Common myeloid progenitor, CD34-positive (primary cell): Measurements from ENCODE around the gene NKX1-2.

Experiments
- CTCF ChIA-PET: fragments of 350-600 bp; sonication (Branson Sonifier 250); formaldehyde crosslinking; loops from one replicate; lab custom pipeline; 2021; ENCODE audit warnings: antibody characterized with exemption; lab: Charles Lee
- POLR2A ChIA-PET: fragments of 350-600 bp; sonication (Branson Sonifier 250); formaldehyde crosslinking; loops from one replicate; lab custom pipeline; 2021; ENCODE audit warnings: antibody characterized with exemption; lab: Charles Lee
- DNase-seq, 3 donors: peaks; one replicate each; pipeline versions ENCODE4 v3.0.0 to v3.0.0-alpha.2; 2013
- H3K27ac ChIP-seq, 2 experiments: 1 replicate in 1 of 2; 2 replicates in 1 of 2; pipeline ENCODE4 v1.7.0; 2013; ENCODE audit warnings: inconsistent platforms in 2 of 2, low read length in 2 of 2, mild to moderate bottlenecking in 2 of 2, low read depth in 1 of 2, moderate library complexity in 1 of 2; ENCODE audit not compliant: severe bottlenecking in 2 of 2, insufficient read depth in 1 of 2, poor library complexity in 1 of 2
- H3K27me3 ChIP-seq, 5 experiments: replicated peaks in 2 of 5; 1 replicate in 3 of 5; 2 replicates in 2 of 5; pipeline versions ENCODE4 v1.6.1 to v1.7.0; 2013; ENCODE audit warnings: low read length in 4 of 5, mild to moderate bottlenecking in 2 of 5, moderate library complexity in 2 of 5, inconsistent platforms in 1 of 5; ENCODE audit not compliant: insufficient read depth in 5 of 5, control insufficient read depth in 4 of 5
- H3K36me3 ChIP-seq, 4 experiments: 1 replicate in 2 of 4; 2 replicates in 2 of 4; pipeline versions ENCODE4 v1.6.1 to v1.7.0; 2013; ENCODE audit warnings: low read length in 3 of 4, control low read depth in 1 of 4, mild to moderate bottlenecking in 1 of 4; ENCODE audit not compliant: control insufficient read depth in 4 of 4, insufficient read depth in 4 of 4
- H3K4me1 ChIP-seq, 4 experiments: 1 replicate in 3 of 4; 2 replicates in 1 of 4; pipeline versions ENCODE4 v1.6.1 to v1.7.1; 2013; ENCODE audit warnings: low read length in 3 of 4, mild to moderate bottlenecking in 3 of 4, control low read depth in 1 of 4, inconsistent platforms in 1 of 4, moderate library complexity in 1 of 4; ENCODE audit not compliant: control insufficient read depth in 4 of 4, insufficient read depth in 4 of 4; ENCODE audit errors: control extremely low read depth in 1 of 4
- H3K4me3 ChIP-seq, 7 experiments: 1 replicate in 4 of 7; 2 replicates in 3 of 7; pipeline versions ENCODE4 v1.5.1 to v1.7.0; 2013; ENCODE audit warnings: mild to moderate bottlenecking in 7 of 7, low read length in 6 of 7, moderate library complexity in 6 of 7, inconsistent platforms in 2 of 7, low read depth in 2 of 7, control low read depth in 1 of 7; ENCODE audit not compliant: insufficient read depth in 4 of 7, control insufficient read depth in 1 of 7; ENCODE audit errors: extremely low read depth in 1 of 7
- H3K9me3 ChIP-seq, 5 experiments: 1 replicate in 4 of 5; 2 replicates in 1 of 5; pipeline versions ENCODE4 v1.6.1 to v1.7.1; 2013; ENCODE audit warnings: low read length in 4 of 5, mild to moderate bottlenecking in 2 of 5, inconsistent platforms in 1 of 5, low read depth in 1 of 5, moderate library complexity in 1 of 5; ENCODE audit not compliant: control insufficient read depth in 4 of 5, insufficient read depth in 2 of 5; ENCODE audit errors: control extremely low read depth in 1 of 5
- WGBS: methylation state at CpG from one replicate; pipeline ENCODE4 v1.1.5; 2013; ENCODE audit not compliant: insufficient coverage; 5-methylcytosine and 5-hydroxymethylcytosine counted together

NKX1-2 gene

GRCh38 chr10:124461642-124462347 lies 12.0 kb upstream of the NKX1-2 start, which contains the start of gene LHPP:
LHPP (plus strand) TSS chr10:124461823; CDS start chr10:124461863, 40 bp downstream.
- WGBS: under 1% methylated on average over 62 of the region's 81 CpGs
- peak; percentile 77 to 89 (median 83) for DNase-seq

GRCh38 chr10:124460144-124460543 lies 10.3 kb upstream of the NKX1-2 start:
- 90% methylated on average over 3 of the region's 5 CpGs for WGBS
- H3K27ac ChIP-seq: no peak overlapping the region
- ChIA-PET POLR2A (no interaction called here), CTCF (interaction anchor here (0.6 to 2.0 kb wide), 3 partner anchors 8 to 32 kb away, joined by 4 to 6 read pairs (median 6); partner anchors contain the start of gene NKX1-2)
- peaks cover 0 to 16% (median 8%) of the 10 kb centered on the region in 4 experiments for H3K4me1 ChIP-seq
- no peaks in the 10 kb centered on the region for H3K36me3 ChIP-seq
- no peaks in the 10 kb centered on the region for H3K9me3 ChIP-seq
- H3K27me3 ChIP-seq: peaks cover 0 to 33% (median 11%) of the 10 kb centered on the region in 5 experiments
- no peak overlapping the region for H3K4me3 ChIP-seq
- DNase-seq: no peak

More at GRCh38 chr10:124461642-124462347, 12.0 kb upstream of the NKX1-2 start, which contains the start of gene LHPP:
- Histone ChIP-seq H3K4me1 (peaks cover 0 to 23% (median 14%) of the 10 kb centered on the region in 4 experiments), H3K36me3 (no peaks in the 10 kb centered on the region), H3K27ac (peak within 1 kb of the TSS in 1 of 2 experiments; percentile 64), H3K4me3 (peak within 1 kb of the TSS; percentile 70 to 91 (median 81)), H3K9me3 (no peaks in the 10 kb centered on the region), H3K27me3 (peaks cover 0 to 17% (median 8%) of the 10 kb centered on the region in 5 experiments)
- POLR2A ChIA-PET: interaction anchor here (1.0 kb wide), 1 partner anchor 13 kb away, joined by 3 read pairs; no protein-coding TSS in a partner anchor
- CTCF ChIA-PET: interaction anchor here (0.9 kb wide), 1 partner anchor 58 kb away, joined by 3 read pairs; no protein-coding TSS in a partner anchor

DNA sequence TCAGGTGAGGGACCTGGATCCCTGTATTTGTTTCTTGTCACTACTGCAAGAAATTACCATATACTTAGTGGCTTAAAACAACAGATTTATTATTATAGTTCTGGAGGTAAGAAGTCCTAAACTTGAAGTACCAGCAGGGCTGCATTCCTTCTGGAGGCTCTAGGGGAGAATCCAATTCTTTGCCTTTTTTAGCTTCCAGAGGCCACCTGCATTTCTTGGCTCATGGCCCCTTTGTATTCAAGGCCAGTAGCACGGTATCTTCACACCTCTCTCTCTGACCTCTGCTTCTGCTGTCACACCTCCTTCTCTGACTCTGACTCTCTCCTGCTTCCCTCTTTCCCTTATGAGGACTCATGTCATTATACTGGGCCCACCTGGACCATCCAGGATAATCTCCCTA lies 9.6 kb upstream of the NKX1-2 start:
- H3K36me3 ChIP-seq: no peaks in the 10 kb centered on the region

GRCh38 chr10:124458889-124459288 lies 9.1 kb upstream of the NKX1-2 start:
- no peaks in the 10 kb centered on the region for H3K9me3 ChIP-seq
- H3K4me1 ChIP-seq: peaks cover 0 to 8% (median 4%) of the 10 kb centered on the region in 4 experiments
- no peak for DNase-seq
- WGBS: 90% methylated on average over 2 of the region's 2 CpGs
- no peak overlapping the region for H3K4me3 ChIP-seq
- no peak overlapping the region for H3K27ac ChIP-seq
- peaks cover 0 to 46% (median 15%) of the 10 kb centered on the region in 5 experiments for H3K27me3 ChIP-seq
- ChIA-PET CTCF (interaction anchor here (2.0 kb wide), 1 partner anchor 9 kb away, joined by 6 read pairs; the partner anchor contains the start of gene NKX1-2), POLR2A (no interaction called here)
- H3K36me3 ChIP-seq: no peaks in the 10 kb centered on the region

More for the DNA sequence above, 9.6 kb upstream of the NKX1-2 start:
- no peaks in the 10 kb centered on the region for H3K9me3 ChIP-seq
- H3K27ac ChIP-seq: no peak overlapping the region
- WGBS: 100% methylated on average over 1 of the region's 1 CpG
- ChIA-PET POLR2A (no interaction called here), CTCF (interaction anchor here (2.0 kb wide), 1 partner anchor 10 kb away, joined by 6 read pairs; the partner anchor contains the start of gene NKX1-2)
- H3K4me3 ChIP-seq: no peak overlapping the region
- H3K4me1 ChIP-seq: peaks cover 0 to 8% (median 4%) of the 10 kb centered on the region in 4 experiments
- H3K27me3 ChIP-seq: peaks cover 0 to 41% (median 13%) of the 10 kb centered on the region in 5 experiments
- no peak for DNase-seq

- no peak overlapping the region for H3K4me3 ChIP-seq
- peaks cover 0 to 50% (median 19%) of the 10 kb centered on the region in 5 experiments for H3K27me3 ChIP-seq
- no peak for DNase-seq
- no peak overlapping the region for H3K27ac ChIP-seq
- H3K9me3 ChIP-seq: no peaks in the 10 kb centered on the region
- WGBS: 93% methylated on average over 4 of the region's 4 CpGs
- H3K4me1 ChIP-seq: peaks cover 0 to 8% (median 4%) of the 10 kb centered on the region in 4 experiments
- no peaks in the 10 kb centered on the region for H3K36me3 ChIP-seq
- CTCF ChIA-PET: no interaction called here
- POLR2A ChIA-PET: no interaction called here
These were observed 8.6 kb upstream of the NKX1-2 start for GRCh38 chr10:124458473-124458872.

DNA sequence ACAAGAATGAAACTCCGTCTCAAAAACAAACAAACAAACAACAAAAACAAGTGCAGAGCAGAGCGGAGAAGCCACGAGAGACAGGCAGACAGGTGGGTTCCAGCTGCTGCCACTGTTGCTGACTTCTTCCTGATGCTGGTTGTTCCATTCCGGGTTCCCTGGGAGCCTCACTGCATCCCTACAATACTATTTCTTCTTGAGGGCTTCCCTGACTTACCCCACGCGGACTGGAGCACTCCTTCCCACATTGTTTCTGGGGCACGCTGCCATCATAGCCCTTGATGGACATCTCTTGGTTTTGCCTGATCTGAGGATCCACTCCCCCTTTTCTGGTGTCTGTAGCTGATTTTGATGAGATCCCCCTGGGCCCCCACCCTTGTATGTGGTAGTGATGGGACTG lies 5.6 kb upstream of the NKX1-2 start:
- H3K9me3 ChIP-seq: no peaks in the 10 kb centered on the region
- POLR2A ChIA-PET: interaction anchor here (0.6 kb wide), 1 partner anchor 192 kb away, joined by 3 read pairs; no protein-coding TSS in a partner anchor
- H3K4me3 ChIP-seq: no peak overlapping the region
- H3K36me3 ChIP-seq: no peaks in the 10 kb centered on the region
- 82% methylated on average over 7 of the region's 7 CpGs for WGBS
- DNase-seq: no peak
- no peak overlapping the region for H3K27ac ChIP-seq
- peaks cover 0 to under 1% (median 0%) of the 10 kb centered on the region in 4 experiments for H3K4me1 ChIP-seq
- CTCF ChIA-PET: no interaction called here
- H3K27me3 ChIP-seq: peaks cover 6 to 80% (median 37%) of the 10 kb centered on the region in 5 experiments
